ENCODE data around the gene CCDC159. TPM values are rescaled to one million over a fixed set of nuclear protein-coding genes. Genes with fewer than 3 reads are reported as not detected.
"Not testable (repeated sequence)": the region's sequence is repeated elsewhere in the genome, so short reads cannot be mapped to it uniquely, and the experiment has no call there.

The CCDC159 gene
- total and polyA plus RNA-seq, 7 donors = 2.4 to 9.2 (median 5.3) TPM

DNA sequence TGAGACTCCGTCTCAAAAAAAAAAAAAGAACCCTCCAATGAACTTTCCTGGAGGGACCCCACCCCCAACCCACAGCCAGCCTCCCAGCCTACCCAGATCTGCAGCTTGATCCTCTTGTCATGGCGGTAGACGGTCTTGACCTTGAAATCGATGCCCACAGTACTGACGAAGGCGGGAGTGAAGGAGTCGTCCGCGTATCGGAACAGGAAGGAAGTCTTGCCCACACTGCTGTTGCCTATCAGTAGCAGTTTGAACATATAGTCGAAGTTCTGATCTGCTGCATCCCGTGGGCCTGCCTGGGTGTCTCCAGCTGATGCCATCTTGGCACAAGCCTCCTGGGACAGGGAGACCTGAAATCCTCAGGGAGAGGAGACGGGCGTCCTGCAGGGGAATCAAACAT, 9.2 kb upstream of the CCDC159 start:
- Histone ChIP-seq H3K4me3 (no peak overlapping the region), H3K36me3 (ENCODE audit: insufficient read depth in 1 of 2, low read depth in 1 of 2) (peaks cover 4 to 59% of the 10 kb centered on the region in 2 donors)

GRCh38 chr19:11338121-11338520, 8.2 kb upstream of the CCDC159 start:
- Histone ChIP-seq H3K4me3 (peak overlapping the region; percentile 69), H3K27me3 (ENCODE audit: insufficient read depth in 3 of 3, low read length in 2 of 3) (no peaks in the 10 kb centered on the region), H3K36me3 (ENCODE audit: insufficient read depth in 1 of 2, low read depth in 1 of 2) (peaks cover 4 to 59% of the 10 kb centered on the region in 2 donors), H3K27ac (no peak overlapping the region), H3K4me1 (no peaks in the 10 kb centered on the region), H3K9me3 (no peaks in the 10 kb centered on the region)
- 92 to 95% (median 94%) methylated on average over 7 of the region's 7 CpGs for WGBS, 3 donors
- intact Hi-C loops (cut with DNase I) = no loop called here
- TF ChIP-seq CTCF (IDR thresholded peaks at IDR 0.05) = no peak
- DNase-seq (no peak), ATAC-seq (no peak)

More for the DNA sequence above, 9.2 kb upstream of the CCDC159 start:
- no peaks in the 10 kb centered on the region for H3K9me3 ChIP-seq
- no peaks in the 10 kb centered on the region for H3K4me1 ChIP-seq
- H3K27ac ChIP-seq = no peak overlapping the region
- H3K27me3 ChIP-seq (ENCODE audit: insufficient read depth in 3 of 3, low read length in 2 of 3) = no peaks in the 10 kb centered on the region
- no peak for DNase-seq
- intact Hi-C loops (cut with DNase I) = no loop called here
- no peak for TF ChIP-seq CTCF (IDR thresholded peaks at IDR 0.05)
- 80 to 81% (median 80%) methylated on average over 13 to 14 of the region's 14 CpGs for WGBS, 3 donors
- no peak for ATAC-seq

GRCh38 chr19:11338569-11339253, 7.6 kb upstream of the CCDC159 start:
- 49 to 50% (median 49%) methylated on average over 18 to 21 of the region's 21 CpGs for WGBS, 3 donors
- H3K36me3 ChIP-seq (ENCODE audit: insufficient read depth in 1 of 2, low read depth in 1 of 2) = peaks cover 4 to 57% of the 10 kb centered on the region in 2 donors

GRCh38 chr19:11339254-11340098, 6.8 kb upstream of the CCDC159 start, which contains the start of gene RAB3D:
RAB3D (minus strand) TSS chr19:11339657; CDS start chr19:11337399, 2,258 bp downstream.
- Histone ChIP-seq H3K36me3 (ENCODE audit: insufficient read depth in 1 of 2, low read depth in 1 of 2) (peaks cover 4 to 49% of the 10 kb centered on the region in 2 donors), H3K27ac (peak within 1 kb of the TSS; percentile 63), H3K4me3 (peak within 1 kb of the TSS; percentile 69), H3K9me3 (no peaks in the 10 kb centered on the region), H3K4me1 (peaks cover 5% of the 10 kb centered on the region), H3K27me3 (ENCODE audit: insufficient read depth in 3 of 3, low read length in 2 of 3) (no peaks in the 10 kb centered on the region)
- WGBS, 3 donors = 12 to 19% (median 12%) methylated on average over 47 to 53 of the region's 53 CpGs
- DNase-seq = peak; percentile 90 to 95
- peak; percentile 65 to 84 (median 82) for ATAC-seq
- intact Hi-C loops (cut with DNase I) = no loop called here
- no peak for TF ChIP-seq CTCF (IDR thresholded peaks at IDR 0.05)

More at GRCh38 chr19:11338569-11339253, 7.6 kb upstream of the CCDC159 start:
- ATAC-seq = peak in 3 of 4 donors; percentile 7 to 21 (median 8)
- H3K4me3 ChIP-seq = peak overlapping the region; percentile 69
- DNase-seq = no peak
- no peaks in the 10 kb centered on the region for H3K4me1 ChIP-seq
- no peaks in the 10 kb centered on the region for H3K9me3 ChIP-seq
- TF ChIP-seq CTCF (IDR thresholded peaks at IDR 0.05) = no peak
- intact Hi-C loops (cut with DNase I) = no loop called here
- H3K27me3 ChIP-seq (ENCODE audit: insufficient read depth in 3 of 3, low read length in 2 of 3) = no peaks in the 10 kb centered on the region
- peak overlapping the region; percentile 63 for H3K27ac ChIP-seq

GRCh38 chr19:11340099-11340467, 6.2 kb upstream of the CCDC159 start:
- DNase-seq; ATAC-seq; H3K27ac ChIP-seq; H3K9me3 ChIP-seq; intact Hi-C loops (cut with DNase I); H3K27me3 ChIP-seq (ENCODE audit: insufficient read depth in 3 of 3, low read length in 2 of 3): not testable (repeated sequence)
- Histone ChIP-seq H3K4me1 (peaks cover 11% of the 10 kb centered on the region), H3K4me3 (peak overlapping the region; percentile 69), H3K36me3 (ENCODE audit: insufficient read depth in 1 of 2, low read depth in 1 of 2) (peaks cover 3 to 43% of the 10 kb centered on the region in 2 donors)
- WGBS, 3 donors = 48 to 74% (median 55%) methylated on average over 8 of the region's 8 CpGs
